GM23338 (cell line): ENCODE data around the gene ZFR2.

Source experiments
- CREB1 ChIP-seq: fragments of 250-450 bp; sonication (Bioruptor Pico); IDR thresholded peaks from 2 replicates; pipeline ENCODE4 v1.5.0; 2020; ENCODE audit warnings: low read depth, mild to moderate bottlenecking, moderate library complexity
- CTCF ChIP-seq, 2 experiments: fragments of 200-600 bp in 1 of 2; sonication (generic) in 1 of 2; conservative IDR thresholded peaks; 2 replicates each; pipeline versions ENCODE4 v1.5.1 to v1.6.1; 2016 to 2017; ENCODE audit warnings: antibody characterized with exemption in 2 of 2, low read depth in 2 of 2, mild to moderate bottlenecking in 2 of 2, moderate library complexity in 1 of 2
- EZH2 ChIP-seq: fragments of 200-600 bp; sonication (generic); IDR thresholded peaks from one replicate; pipeline ENCODE4 v1.8.0; 2017; ENCODE audit warnings: antibody characterized with exemption, mild to moderate bottlenecking, low read depth; ENCODE audit not compliant: unreplicated experiment
- EZH2phosphoT487 ChIP-seq: fragments of 200-600 bp; sonication (generic); IDR thresholded peaks from one replicate; pipeline ENCODE4 v1.8.1; 2018; ENCODE audit warnings: antibody characterized with exemption; ENCODE audit not compliant: unreplicated experiment
- JUNB ChIP-seq: IDR thresholded peaks from one replicate; pipeline ENCODE4 v1.6.1; 2016; ENCODE audit warnings: antibody characterized with exemption; ENCODE audit not compliant: unreplicated experiment
- POLR2AphosphoS5 ChIP-seq: IDR thresholded peaks from 2 replicates; pipeline ENCODE4 v1.6.1; 2016; ENCODE audit warnings: antibody characterized with exemption, low read depth
- STAT1 ChIP-seq: IDR thresholded peaks from one replicate; pipeline ENCODE4 v1.6.1; 2016; ENCODE audit warnings: antibody characterized with exemption; ENCODE audit not compliant: unreplicated experiment
- ZNF114 ChIP-seq: fragments of 250-450 bp; sonication (Bioruptor Pico); IDR thresholded peaks from 2 replicates; pipeline ENCODE4 v1.5.0; 2020; ENCODE audit warnings: mild to moderate bottlenecking, moderate library complexity
- TF ChIP-seq, protein P1 (sequence below): IDR thresholded peaks from 2 replicates; pipeline ENCODE4 v1.6.1; 2016; ENCODE audit warnings: antibody characterized with exemption
- TF ChIP-seq, protein P2 (sequence below): IDR thresholded peaks from one replicate; pipeline ENCODE4 v1.6.1; 2018; ENCODE audit warnings: antibody characterized with exemption; ENCODE audit not compliant: unreplicated experiment

DNA sequence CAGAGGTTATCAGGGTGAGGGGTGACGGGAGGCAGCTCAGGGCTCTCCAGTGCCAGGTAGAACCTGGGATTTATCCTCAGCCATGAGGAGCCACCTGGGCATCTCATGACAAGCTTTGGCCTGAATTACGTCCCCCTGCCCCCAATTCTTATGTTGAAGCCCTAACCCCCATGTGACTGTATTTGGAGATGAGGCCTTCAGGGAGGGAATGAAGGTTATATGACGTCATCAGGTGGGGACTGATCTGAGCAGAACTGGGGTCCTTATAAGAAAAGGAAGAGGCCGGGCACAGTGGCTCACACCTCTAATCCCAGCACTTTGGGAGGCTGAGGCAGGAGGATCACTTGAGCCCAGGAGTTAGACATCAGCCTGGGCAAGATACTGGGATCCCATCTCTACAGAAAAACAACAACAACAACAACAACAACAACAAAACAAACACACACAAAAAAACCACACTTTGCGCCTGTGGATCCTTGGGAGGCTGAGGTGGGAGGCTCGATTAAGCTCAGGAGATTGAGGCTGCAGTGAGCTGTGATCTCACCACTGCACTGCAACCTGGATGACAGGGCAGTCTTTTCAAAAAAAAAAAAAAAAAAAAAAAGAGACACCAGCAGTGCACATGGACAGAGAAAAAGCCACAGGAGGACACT lies 18.4 kb downstream of the ZFR2 start:
- TF ChIP-seq CTCF (conservative IDR thresholded peaks at IDR 0.05; ENCODE audit: low read depth in 2 of 2): no peak
- TF ChIP-seq, protein P1, sequence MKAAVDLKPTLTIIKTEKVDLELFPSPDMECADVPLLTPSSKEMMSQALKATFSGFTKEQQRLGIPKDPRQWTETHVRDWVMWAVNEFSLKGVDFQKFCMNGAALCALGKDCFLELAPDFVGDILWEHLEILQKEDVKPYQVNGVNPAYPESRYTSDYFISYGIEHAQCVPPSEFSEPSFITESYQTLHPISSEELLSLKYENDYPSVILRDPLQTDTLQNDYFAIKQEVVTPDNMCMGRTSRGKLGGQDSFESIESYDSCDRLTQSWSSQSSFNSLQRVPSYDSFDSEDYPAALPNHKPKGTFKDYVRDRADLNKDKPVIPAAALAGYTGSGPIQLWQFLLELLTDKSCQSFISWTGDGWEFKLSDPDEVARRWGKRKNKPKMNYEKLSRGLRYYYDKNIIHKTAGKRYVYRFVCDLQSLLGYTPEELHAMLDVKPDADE: no peak
- TF ChIP-seq, protein P2, sequence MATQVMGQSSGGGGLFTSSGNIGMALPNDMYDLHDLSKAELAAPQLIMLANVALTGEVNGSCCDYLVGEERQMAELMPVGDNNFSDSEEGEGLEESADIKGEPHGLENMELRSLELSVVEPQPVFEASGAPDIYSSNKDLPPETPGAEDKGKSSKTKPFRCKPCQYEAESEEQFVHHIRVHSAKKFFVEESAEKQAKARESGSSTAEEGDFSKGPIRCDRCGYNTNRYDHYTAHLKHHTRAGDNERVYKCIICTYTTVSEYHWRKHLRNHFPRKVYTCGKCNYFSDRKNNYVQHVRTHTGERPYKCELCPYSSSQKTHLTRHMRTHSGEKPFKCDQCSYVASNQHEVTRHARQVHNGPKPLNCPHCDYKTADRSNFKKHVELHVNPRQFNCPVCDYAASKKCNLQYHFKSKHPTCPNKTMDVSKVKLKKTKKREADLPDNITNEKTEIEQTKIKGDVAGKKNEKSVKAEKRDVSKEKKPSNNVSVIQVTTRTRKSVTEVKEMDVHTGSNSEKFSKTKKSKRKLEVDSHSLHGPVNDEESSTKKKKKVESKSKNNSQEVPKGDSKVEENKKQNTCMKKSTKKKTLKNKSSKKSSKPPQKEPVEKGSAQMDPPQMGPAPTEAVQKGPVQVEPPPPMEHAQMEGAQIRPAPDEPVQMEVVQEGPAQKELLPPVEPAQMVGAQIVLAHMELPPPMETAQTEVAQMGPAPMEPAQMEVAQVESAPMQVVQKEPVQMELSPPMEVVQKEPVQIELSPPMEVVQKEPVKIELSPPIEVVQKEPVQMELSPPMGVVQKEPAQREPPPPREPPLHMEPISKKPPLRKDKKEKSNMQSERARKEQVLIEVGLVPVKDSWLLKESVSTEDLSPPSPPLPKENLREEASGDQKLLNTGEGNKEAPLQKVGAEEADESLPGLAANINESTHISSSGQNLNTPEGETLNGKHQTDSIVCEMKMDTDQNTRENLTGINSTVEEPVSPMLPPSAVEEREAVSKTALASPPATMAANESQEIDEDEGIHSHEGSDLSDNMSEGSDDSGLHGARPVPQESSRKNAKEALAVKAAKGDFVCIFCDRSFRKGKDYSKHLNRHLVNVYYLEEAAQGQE: no peak
- TF ChIP-seq EZH2: no peak
- no peak for TF ChIP-seq POLR2AphosphoS5
- TF ChIP-seq EZH2phosphoT487: no peak
- no peak for TF ChIP-seq CREB1 (CRISPR knock-in tag)
- no peak for TF ChIP-seq JUNB
- TF ChIP-seq STAT1: no peak
- TF ChIP-seq ZNF114 (CRISPR knock-in tag): no peak
